GM18511 (cell line): ENCODE results near the gene NUDT21.
"Not testable (repeated sequence)": the region's sequence is repeated elsewhere in the genome, so short reads cannot be mapped to it uniquely, and the experiment has no call there.

Source experiments
- ATAC-seq: cut with Tn5 transposase; IDR thresholded peaks from one replicate; pipeline ENCODE4 v1.9.1; 2021; ENCODE audit warnings: mild to moderate bottlenecking, moderate library complexity; ENCODE audit not compliant: unreplicated experiment

NUDT21 gene

GRCh38 chr16:56380778-56381485 is 70.2 kb downstream of the NUDT21 start:
- ATAC-seq = not testable (repeated sequence)
